ENCODE measurements around the gene MTRF1. TPM values are rescaled to one million over a fixed set of nuclear protein-coding genes. Genes with fewer than 3 reads are reported as not detected.

The MTRF1 gene
- 10 to 100 TPM in 1 of 2 donors, 1 to 10 TPM in 1; 7.7 to 13.7 TPM for polyA plus RNA-seq

- no peaks in the 10 kb centered on the region for H3K36me3 ChIP-seq (ENCODE audit: control insufficient read depth in 2 of 2, insufficient read depth in 2 of 2, low read length in 1 of 2)
- no peaks in the 10 kb centered on the region for H3K4me1 ChIP-seq (ENCODE audit: control insufficient read depth in 2 of 2, insufficient read depth in 2 of 2, low read length in 1 of 2)
- peak within 1 kb of the TSS; percentile 76 to 80 for H3K4me3 ChIP-seq (ENCODE audit: low read depth in 1 of 2, low read length in 2 of 2)
- H3K27ac ChIP-seq (ENCODE audit: low read depth in 2 of 2, low read length in 1 of 2): peak within 1 kb of the TSS; percentile 79 to 90
- no peaks in the 10 kb centered on the region for H3K27me3 ChIP-seq (ENCODE audit: control insufficient read depth in 1 of 2, insufficient read depth in 2 of 2, low read length in 2 of 2)
- WGBS, 2 donors: 0 to 1% methylated on average over 32 of the region's 32 CpGs
- no peaks in the 10 kb centered on the region for H3K9me3 ChIP-seq (ENCODE audit: control insufficient read depth in 2 of 2, insufficient read depth in 1 of 2, low read depth in 1 of 2, low read length in 1 of 2)
Observed at GRCh38 chr13:41263261-41263971, at the start of gene MTRF1. MTRF1 (minus strand) TSS chr13:41263576; CDS start chr13:41260907, 2,669 bp downstream.

- H3K27ac ChIP-seq (ENCODE audit: low read depth in 2 of 2, low read length in 1 of 2): no peak overlapping the region
Observed at GRCh38 chr13:41313117-41313516, 49.7 kb upstream of the MTRF1 start.

GRCh38 chr13:41312176-41312500 is 48.8 kb upstream of the MTRF1 start:
- H3K4me3 ChIP-seq (ENCODE audit: low read depth in 1 of 2, low read length in 2 of 2): peak overlapping the region; percentile 89 to 92
- no peaks in the 10 kb centered on the region for H3K27me3 ChIP-seq (ENCODE audit: control insufficient read depth in 1 of 2, insufficient read depth in 2 of 2, low read length in 2 of 2)
- H3K4me1 ChIP-seq (ENCODE audit: control insufficient read depth in 2 of 2, insufficient read depth in 2 of 2, low read length in 1 of 2): peaks cover 0 to 3% of the 10 kb centered on the region in 2 donors
- peak overlapping the region; percentile 85 to 96 for H3K27ac ChIP-seq (ENCODE audit: low read depth in 2 of 2, low read length in 1 of 2)
- no peaks in the 10 kb centered on the region for H3K36me3 ChIP-seq (ENCODE audit: control insufficient read depth in 2 of 2, insufficient read depth in 2 of 2, low read length in 1 of 2)
- no peaks in the 10 kb centered on the region for H3K9me3 ChIP-seq (ENCODE audit: control insufficient read depth in 2 of 2, insufficient read depth in 1 of 2, low read depth in 1 of 2, low read length in 1 of 2)
- 0 to 1% methylated on average over 11 of the region's 11 CpGs for WGBS, 2 donors

More at GRCh38 chr13:41313117-41313516, 49.7 kb upstream of the MTRF1 start:
- H3K27me3 ChIP-seq (ENCODE audit: control insufficient read depth in 1 of 2, insufficient read depth in 2 of 2, low read length in 2 of 2): no peaks in the 10 kb centered on the region
- no peaks in the 10 kb centered on the region for H3K36me3 ChIP-seq (ENCODE audit: control insufficient read depth in 2 of 2, insufficient read depth in 2 of 2, low read length in 1 of 2)
- H3K9me3 ChIP-seq (ENCODE audit: control insufficient read depth in 2 of 2, insufficient read depth in 1 of 2, low read depth in 1 of 2, low read length in 1 of 2): no peaks in the 10 kb centered on the region
- peaks cover 0 to 3% of the 10 kb centered on the region in 2 donors for H3K4me1 ChIP-seq (ENCODE audit: control insufficient read depth in 2 of 2, insufficient read depth in 2 of 2, low read length in 1 of 2)
- no peak overlapping the region for H3K4me3 ChIP-seq (ENCODE audit: low read depth in 1 of 2, low read length in 2 of 2)
- 35 to 40% methylated on average over 5 of the region's 5 CpGs for WGBS, 2 donors

GRCh38 chr13:41311406-41312175 is 48.2 kb upstream of the MTRF1 start:
- Histone ChIP-seq H3K4me3 (ENCODE audit: low read depth in 1 of 2, low read length in 2 of 2) (peak overlapping the region; percentile 89 to 92), H3K27me3 (ENCODE audit: control insufficient read depth in 1 of 2, insufficient read depth in 2 of 2, low read length in 2 of 2) (no peaks in the 10 kb centered on the region)

DNA sequence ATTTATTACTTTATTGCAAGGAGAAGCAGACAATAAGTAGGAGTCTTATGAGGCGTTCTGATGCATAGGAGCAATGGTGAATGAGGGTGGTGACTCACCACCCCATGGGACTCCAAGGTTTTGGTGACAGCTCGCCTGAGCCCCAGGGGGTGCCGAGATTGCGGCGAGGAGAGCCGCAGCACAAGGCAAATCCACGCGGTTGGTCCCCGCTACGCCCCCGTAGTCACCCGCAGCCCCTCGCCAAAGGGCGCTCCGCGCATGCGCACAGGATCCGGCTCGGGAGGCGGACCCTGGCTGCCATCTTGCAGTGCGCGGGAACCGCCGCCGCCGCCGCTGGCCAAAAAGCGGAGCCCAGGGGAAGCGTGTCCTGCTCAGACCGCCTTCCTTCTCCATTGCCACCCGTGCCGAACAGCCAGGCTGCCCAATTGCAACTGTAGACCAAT is 47.6 kb upstream of the MTRF1 start, which contains the start of gene NAA16:
Gene NAA16 (plus strand): TSS at position 305 of the 443 bp plus-strand sequence. CDS start 262 bp downstream, outside the sequence.
- peaks cover 0 to 3% of the 10 kb centered on the region in 2 donors for H3K4me1 ChIP-seq (ENCODE audit: control insufficient read depth in 2 of 2, insufficient read depth in 2 of 2, low read length in 1 of 2)
- no peaks in the 10 kb centered on the region for H3K27me3 ChIP-seq (ENCODE audit: control insufficient read depth in 1 of 2, insufficient read depth in 2 of 2, low read length in 2 of 2)
- no peaks in the 10 kb centered on the region for H3K9me3 ChIP-seq (ENCODE audit: control insufficient read depth in 2 of 2, insufficient read depth in 1 of 2, low read depth in 1 of 2, low read length in 1 of 2)
- H3K4me3 ChIP-seq (ENCODE audit: low read depth in 1 of 2, low read length in 2 of 2): peak within 1 kb of the TSS; percentile 89 to 92
- peak within 1 kb of the TSS; percentile 85 to 96 for H3K27ac ChIP-seq (ENCODE audit: low read depth in 2 of 2, low read length in 1 of 2)
- 0% methylated on average over 31 to 32 of the region's 32 CpGs for WGBS, 2 donors
- H3K36me3 ChIP-seq (ENCODE audit: control insufficient read depth in 2 of 2, insufficient read depth in 2 of 2, low read length in 1 of 2): no peaks in the 10 kb centered on the region

More at GRCh38 chr13:41311406-41312175, 48.2 kb upstream of the MTRF1 start:
- Histone ChIP-seq H3K36me3 (ENCODE audit: control insufficient read depth in 2 of 2, insufficient read depth in 2 of 2, low read length in 1 of 2) (no peaks in the 10 kb centered on the region), H3K9me3 (ENCODE audit: control insufficient read depth in 2 of 2, insufficient read depth in 1 of 2, low read depth in 1 of 2, low read length in 1 of 2) (no peaks in the 10 kb centered on the region), H3K27ac (ENCODE audit: low read depth in 2 of 2, low read length in 1 of 2) (peak overlapping the region; percentile 85 to 96), H3K4me1 (ENCODE audit: control insufficient read depth in 2 of 2, insufficient read depth in 2 of 2, low read length in 1 of 2) (peaks cover 0 to 3% of the 10 kb centered on the region in 2 donors)
- WGBS, 2 donors: 0 to 1% methylated on average over 72 to 73 of the region's 73 CpGs

DNA sequence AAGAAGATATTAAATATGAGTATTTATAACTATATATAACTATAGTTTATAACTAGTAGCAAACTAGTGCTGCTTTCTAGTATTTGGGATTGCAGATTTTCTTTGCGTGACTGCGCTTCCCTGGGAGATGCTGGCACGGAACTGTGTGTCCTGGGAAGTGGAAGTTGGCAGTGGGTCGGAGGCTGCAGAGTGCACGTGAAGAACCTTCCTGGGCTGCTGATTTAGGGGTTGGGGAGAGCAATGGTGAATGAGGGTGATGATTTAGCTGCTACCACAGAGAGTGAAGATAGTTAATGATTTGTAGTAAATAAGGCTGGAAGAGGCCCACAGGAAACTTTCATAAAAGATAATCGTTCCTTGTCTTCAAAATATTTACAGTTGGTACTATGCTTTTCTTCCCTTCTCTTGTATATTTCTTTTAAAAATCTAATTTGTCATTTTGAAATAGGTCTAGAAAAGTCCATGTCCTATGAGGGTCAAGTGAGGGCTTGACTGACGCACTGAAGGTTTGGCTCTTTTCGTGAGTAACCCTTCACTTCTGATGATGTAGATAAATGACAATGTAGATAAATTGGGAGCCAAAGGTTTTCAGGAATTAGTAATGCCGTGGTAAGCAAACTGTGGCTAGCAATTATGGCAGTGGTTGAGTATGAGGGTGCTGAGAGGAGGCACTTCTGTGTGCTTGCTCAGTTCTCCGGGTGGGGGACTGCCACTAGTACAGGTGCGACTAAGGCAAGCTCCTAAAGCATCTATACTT is 44.7 kb upstream of the MTRF1 start:
- Histone ChIP-seq H3K9me3 (ENCODE audit: control insufficient read depth in 2 of 2, insufficient read depth in 1 of 2, low read depth in 1 of 2, low read length in 1 of 2) (no peaks in the 10 kb centered on the region), H3K36me3 (ENCODE audit: control insufficient read depth in 2 of 2, insufficient read depth in 2 of 2, low read length in 1 of 2) (no peaks in the 10 kb centered on the region)

GRCh38 chr13:41306271-41307145 is 43.1 kb upstream of the MTRF1 start:
- 74 to 76% methylated on average over 15 of the region's 15 CpGs for WGBS, 2 donors
- Histone ChIP-seq H3K36me3 (ENCODE audit: control insufficient read depth in 2 of 2, insufficient read depth in 2 of 2, low read length in 1 of 2) (no peaks in the 10 kb centered on the region), H3K9me3 (ENCODE audit: control insufficient read depth in 2 of 2, insufficient read depth in 1 of 2, low read depth in 1 of 2, low read length in 1 of 2) (no peaks in the 10 kb centered on the region), H3K4me3 (ENCODE audit: low read depth in 1 of 2, low read length in 2 of 2) (no peak overlapping the region), H3K27ac (ENCODE audit: low read depth in 2 of 2, low read length in 1 of 2) (no peak overlapping the region), H3K27me3 (ENCODE audit: control insufficient read depth in 1 of 2, insufficient read depth in 2 of 2, low read length in 2 of 2) (no peaks in the 10 kb centered on the region), H3K4me1 (ENCODE audit: control insufficient read depth in 2 of 2, insufficient read depth in 2 of 2, low read length in 1 of 2) (no peaks in the 10 kb centered on the region)

More for the DNA sequence above, 44.7 kb upstream of the MTRF1 start:
- Histone ChIP-seq H3K27ac (ENCODE audit: low read depth in 2 of 2, low read length in 1 of 2) (no peak overlapping the region), H3K4me1 (ENCODE audit: control insufficient read depth in 2 of 2, insufficient read depth in 2 of 2, low read length in 1 of 2) (no peaks in the 10 kb centered on the region), H3K4me3 (ENCODE audit: low read depth in 1 of 2, low read length in 2 of 2) (no peak overlapping the region), H3K27me3 (ENCODE audit: control insufficient read depth in 1 of 2, insufficient read depth in 2 of 2, low read length in 2 of 2) (no peaks in the 10 kb centered on the region)
- WGBS, 2 donors: 80 to 84% methylated on average over 11 of the region's 11 CpGs

DNA sequence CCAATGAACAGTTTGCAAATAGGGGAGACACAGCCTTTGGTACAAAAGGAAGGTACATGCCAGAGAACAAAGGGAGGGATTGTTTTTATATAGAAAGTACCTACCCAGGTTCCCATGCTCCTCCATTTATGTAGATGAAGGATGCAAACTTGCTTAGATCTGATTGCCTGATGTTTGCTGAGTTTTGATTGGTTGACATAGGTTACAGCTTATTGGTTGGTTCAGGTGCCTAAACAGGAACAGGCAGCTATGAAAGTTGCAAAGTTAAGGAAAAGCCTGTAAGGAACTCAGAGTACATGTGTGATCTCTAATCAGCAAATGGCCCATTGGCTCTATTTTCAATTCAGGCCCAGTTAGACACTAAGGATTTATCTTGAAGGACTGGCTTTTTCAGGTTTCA is 41.2 kb upstream of the MTRF1 start:
- Histone ChIP-seq H3K4me1 (ENCODE audit: control insufficient read depth in 2 of 2, insufficient read depth in 2 of 2, low read length in 1 of 2) (no peaks in the 10 kb centered on the region), H3K9me3 (ENCODE audit: control insufficient read depth in 2 of 2, insufficient read depth in 1 of 2, low read depth in 1 of 2, low read length in 1 of 2) (no peaks in the 10 kb centered on the region)

More for the DNA sequence above, 41.2 kb upstream of the MTRF1 start:
- Histone ChIP-seq H3K4me3 (ENCODE audit: low read depth in 1 of 2, low read length in 2 of 2) (no peak overlapping the region), H3K27ac (ENCODE audit: low read depth in 2 of 2, low read length in 1 of 2) (no peak overlapping the region), H3K27me3 (ENCODE audit: control insufficient read depth in 1 of 2, insufficient read depth in 2 of 2, low read length in 2 of 2) (no peaks in the 10 kb centered on the region), H3K36me3 (ENCODE audit: control insufficient read depth in 2 of 2, insufficient read depth in 2 of 2, low read length in 1 of 2) (no peaks in the 10 kb centered on the region)
